ENCODE data around the gene UPK2. TPM values are rescaled to one million over a fixed set of nuclear protein-coding genes. Genes with fewer than 3 reads are reported as not detected.
"Not testable (repeated sequence)": the region's sequence is repeated elsewhere in the genome, so short reads cannot be mapped to it uniquely, and the experiment has no call there.

UPK2 gene
- total RNA-seq, 1 donor, result not detected

DNA sequence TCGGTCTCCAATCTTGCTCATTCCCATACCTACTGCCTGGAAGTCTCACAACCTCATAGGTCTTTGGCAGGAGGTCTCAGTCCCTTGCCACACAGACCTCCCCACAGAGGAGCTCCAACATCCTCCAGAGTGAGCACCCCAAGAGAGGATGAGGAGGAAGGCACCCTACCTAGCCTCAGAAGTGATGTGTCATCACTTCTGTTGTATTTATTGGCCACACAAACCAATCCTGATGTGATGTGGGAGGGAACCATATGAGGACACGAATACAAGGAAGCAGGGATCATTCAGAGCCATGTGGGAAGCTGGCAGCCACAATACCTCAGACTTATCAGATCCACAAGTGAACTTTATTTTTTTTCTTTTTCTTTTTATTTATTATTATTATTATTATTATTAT is 9.0 kb upstream of the UPK2 start:
- H3K4me1 ChIP-seq (ENCODE audit: insufficient read depth, low read length), result no peaks in the 10 kb centered on the region
- no peaks in the 10 kb centered on the region for H3K27me3 ChIP-seq (ENCODE audit: insufficient read depth, low read length)
- no peak overlapping the region for H3K4me3 ChIP-seq (ENCODE audit: low read length)
- no peaks in the 10 kb centered on the region for H3K9me3 ChIP-seq (ENCODE audit: low read depth, low read length)

DNA sequence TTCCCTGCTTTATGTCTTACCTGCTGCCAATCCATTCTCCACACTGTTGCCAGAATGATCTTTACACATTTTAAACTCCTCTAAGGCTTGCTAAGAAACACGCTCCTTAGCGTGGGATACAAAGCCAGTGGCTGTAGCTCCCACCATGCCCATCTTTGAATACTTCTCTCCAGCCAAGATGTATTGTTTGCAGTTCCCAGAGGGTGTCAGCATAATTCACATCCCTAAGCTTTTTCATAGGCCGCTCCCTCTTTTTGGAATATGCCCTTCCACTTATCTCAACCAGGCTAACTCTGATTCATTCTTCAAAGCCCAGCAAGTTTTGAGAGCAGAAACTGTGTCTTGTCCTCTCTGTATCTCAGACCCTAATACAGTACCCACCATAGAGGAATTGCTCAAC is 8.1 kb upstream of the UPK2 start:
- no peaks in the 10 kb centered on the region for H3K27me3 ChIP-seq (ENCODE audit: insufficient read depth, low read length)
- no peaks in the 10 kb centered on the region for H3K4me1 ChIP-seq (ENCODE audit: insufficient read depth, low read length)
- H3K9me3 ChIP-seq (ENCODE audit: low read depth, low read length), result no peaks in the 10 kb centered on the region
- no peak overlapping the region for H3K4me3 ChIP-seq (ENCODE audit: low read length)

DNA sequence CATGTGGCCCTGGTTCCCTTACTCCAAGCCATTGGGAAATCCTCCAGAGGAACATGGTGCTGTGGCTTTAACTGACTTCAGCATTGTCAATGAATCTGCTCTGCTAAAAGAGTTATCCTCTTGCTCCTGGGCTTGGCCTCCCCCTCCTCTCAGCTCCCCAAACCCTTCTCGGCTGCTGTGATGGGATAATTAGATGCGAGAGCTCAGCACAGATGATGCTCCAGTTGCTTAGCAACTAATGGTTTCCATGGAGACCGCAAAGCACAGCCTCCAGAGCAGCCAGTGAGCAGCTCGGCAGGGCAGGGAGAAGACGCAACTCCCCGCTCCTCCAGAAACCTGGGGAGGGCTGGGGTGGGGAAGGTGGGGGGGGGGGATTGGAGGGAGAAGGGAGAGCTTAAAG is 2.8 kb upstream of the UPK2 start:
- no peak overlapping the region for H3K4me3 ChIP-seq (ENCODE audit: low read length)
- H3K9me3 ChIP-seq (ENCODE audit: low read depth, low read length), result no peaks in the 10 kb centered on the region
- no peaks in the 10 kb centered on the region for H3K4me1 ChIP-seq (ENCODE audit: insufficient read depth, low read length)
- H3K27me3 ChIP-seq (ENCODE audit: insufficient read depth, low read length), result no peaks in the 10 kb centered on the region

DNA sequence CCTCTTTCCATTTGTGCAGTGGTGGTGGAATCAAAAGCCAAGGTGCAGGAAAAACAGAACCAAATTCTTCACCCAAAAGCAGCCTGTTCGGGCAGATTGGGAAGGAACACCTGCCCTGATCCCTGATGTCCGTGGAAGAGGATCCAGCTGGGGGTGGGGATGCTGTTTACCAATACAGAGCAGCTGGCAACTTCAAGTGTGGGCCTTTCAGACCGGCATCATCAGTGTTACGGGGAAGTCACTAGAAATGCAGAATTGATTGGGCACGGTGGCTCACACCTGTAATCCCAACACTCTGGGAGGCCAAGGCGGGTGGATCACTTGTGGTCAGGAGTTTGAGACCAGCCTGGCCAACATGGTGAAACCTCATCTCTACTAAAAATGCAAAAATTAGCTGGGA is 2.1 kb upstream of the UPK2 start:
- not testable (repeated sequence) for H3K9me3 ChIP-seq (ENCODE audit: low read depth, low read length); H3K4me3 ChIP-seq (ENCODE audit: low read length); H3K27me3 ChIP-seq (ENCODE audit: insufficient read depth, low read length); H3K4me1 ChIP-seq (ENCODE audit: insufficient read depth, low read length)

DNA sequence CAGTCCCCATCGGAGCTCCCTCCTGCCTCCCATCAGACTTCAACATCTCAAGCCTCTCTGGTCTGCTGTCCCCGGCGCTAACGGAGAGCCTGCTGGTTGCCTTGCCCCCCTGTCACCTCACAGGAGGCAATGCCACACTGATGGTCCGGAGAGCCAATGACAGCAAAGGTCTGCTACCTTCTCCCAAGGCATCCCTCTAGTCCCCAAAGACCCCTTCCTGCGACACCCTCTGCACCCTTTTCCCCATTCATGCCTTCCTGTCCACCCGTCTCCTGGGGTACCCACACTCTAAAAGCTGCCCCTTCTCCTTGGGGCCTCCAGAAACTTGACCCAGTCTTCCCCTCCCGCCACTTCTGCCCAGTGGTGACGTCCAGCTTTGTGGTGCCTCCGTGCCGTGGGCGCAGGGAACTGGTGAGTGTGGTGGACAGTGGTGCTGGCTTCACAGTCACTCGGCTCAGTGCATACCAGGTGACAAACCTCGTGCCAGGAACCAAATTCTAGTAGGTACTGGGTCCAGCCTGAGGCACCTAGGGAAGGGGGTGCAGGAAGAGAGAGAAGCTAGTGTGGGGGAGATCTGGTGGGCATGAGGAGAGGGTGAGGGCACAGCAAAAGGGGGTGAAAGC is 860 bp downstream of the UPK2 start:
- no peaks in the 10 kb centered on the region for H3K4me1 ChIP-seq (ENCODE audit: insufficient read depth, low read length)

DNA sequence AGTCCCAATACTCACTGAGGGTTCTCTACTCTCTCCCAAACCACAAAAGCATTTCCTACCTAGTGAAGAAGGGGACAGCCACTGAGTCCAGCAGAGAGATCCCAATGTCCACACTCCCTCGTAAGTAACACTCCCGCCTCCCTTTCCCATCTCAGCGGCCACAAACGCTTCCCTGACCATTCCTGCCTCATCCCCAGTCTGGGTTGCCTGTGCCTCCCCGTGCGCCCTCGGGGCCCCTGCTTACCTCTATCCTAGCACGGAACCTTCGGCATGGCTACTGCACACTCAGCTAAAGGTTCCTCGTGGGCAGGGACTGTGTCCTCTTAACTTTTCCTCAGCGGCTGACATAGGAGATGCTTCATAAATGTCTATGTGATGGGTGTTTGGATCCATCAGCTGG is 1.5 kb downstream of the UPK2 start:
- Histone ChIP-seq H3K9me3 (ENCODE audit: low read depth, low read length) (no peaks in the 10 kb centered on the region), H3K4me3 (ENCODE audit: low read length) (no peak overlapping the region), H3K4me1 (ENCODE audit: insufficient read depth, low read length) (no peaks in the 10 kb centered on the region), H3K27me3 (ENCODE audit: insufficient read depth, low read length) (no peaks in the 10 kb centered on the region)

More for the DNA sequence above, 860 bp downstream of the UPK2 start:
- H3K4me3 ChIP-seq (ENCODE audit: low read length), result no peak overlapping the region
- H3K27me3 ChIP-seq (ENCODE audit: insufficient read depth, low read length), result no peaks in the 10 kb centered on the region
- no peaks in the 10 kb centered on the region for H3K9me3 ChIP-seq (ENCODE audit: low read depth, low read length)

DNA sequence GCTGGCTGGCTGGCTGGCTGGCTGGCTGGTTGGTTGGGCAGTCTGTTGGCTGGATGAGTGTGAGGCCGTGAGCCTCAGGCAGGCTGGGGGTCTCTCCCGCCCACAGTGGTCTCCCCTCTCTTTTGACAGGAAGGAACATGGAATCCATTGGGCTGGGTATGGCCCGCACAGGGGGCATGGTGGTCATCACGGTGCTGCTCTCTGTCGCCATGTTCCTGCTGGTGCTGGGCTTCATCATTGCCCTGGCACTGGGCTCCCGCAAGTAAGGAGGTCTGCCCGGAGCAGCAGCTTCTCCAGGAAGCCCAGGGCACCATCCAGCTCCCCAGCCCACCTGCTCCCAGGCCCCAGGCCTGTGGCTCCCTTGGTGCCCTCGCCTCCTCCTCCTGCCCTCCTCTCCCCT is 1.9 kb downstream of the UPK2 start:
- Histone ChIP-seq H3K4me1 (ENCODE audit: insufficient read depth, low read length) (no peaks in the 10 kb centered on the region), H3K4me3 (ENCODE audit: low read length) (no peak overlapping the region), H3K27me3 (ENCODE audit: insufficient read depth, low read length) (no peaks in the 10 kb centered on the region), H3K9me3 (ENCODE audit: low read depth, low read length) (no peaks in the 10 kb centered on the region)

DNA sequence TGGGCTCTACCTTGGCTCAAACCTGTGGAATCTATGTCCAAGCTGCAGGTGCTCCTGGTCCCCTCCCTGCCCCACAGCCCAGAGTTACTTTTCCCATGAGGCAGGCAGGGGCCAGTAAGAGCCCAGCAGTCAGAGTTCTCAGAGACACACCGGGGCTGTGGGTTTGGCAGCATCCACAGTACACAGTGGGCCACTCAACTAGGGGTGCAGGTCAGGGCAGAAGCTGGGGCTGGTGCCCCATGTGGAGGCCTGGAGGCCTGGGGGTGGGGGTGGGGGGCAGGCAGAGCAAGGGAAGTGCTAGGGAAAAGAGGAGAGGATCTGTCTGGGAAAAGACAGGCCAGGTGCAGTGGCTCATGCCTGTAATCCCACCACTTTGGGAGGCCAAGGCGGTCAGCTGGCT is 2.5 kb downstream of the UPK2 start:
- Histone ChIP-seq H3K4me3 (ENCODE audit: low read length) (no peak overlapping the region), H3K4me1 (ENCODE audit: insufficient read depth, low read length) (no peaks in the 10 kb centered on the region), H3K27me3 (ENCODE audit: insufficient read depth, low read length) (no peaks in the 10 kb centered on the region)

DNA sequence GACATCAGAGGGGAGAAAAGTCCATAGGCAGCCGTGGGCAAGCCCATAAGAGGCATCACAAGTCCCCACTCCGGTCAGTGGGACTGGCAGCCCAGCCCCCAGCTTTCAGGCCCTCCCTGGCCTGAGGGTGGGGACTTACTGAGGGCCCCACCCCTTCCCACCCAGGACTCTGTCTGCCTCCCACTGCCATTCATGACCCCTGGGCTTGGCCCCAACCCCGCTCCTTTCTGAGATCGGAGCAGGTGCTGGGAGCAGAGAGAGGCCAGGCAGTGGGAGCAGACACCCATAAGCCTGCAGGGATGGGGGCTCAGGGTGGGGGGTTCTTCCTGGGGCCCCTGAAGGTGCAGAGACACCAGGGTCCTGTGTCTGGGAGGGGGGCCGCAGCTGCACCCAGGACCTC is 5.1 kb downstream of the UPK2 start:
- Histone ChIP-seq H3K4me1 (ENCODE audit: insufficient read depth, low read length) (no peaks in the 10 kb centered on the region), H3K4me3 (ENCODE audit: low read length) (no peak overlapping the region), H3K9me3 (ENCODE audit: low read depth, low read length) (no peaks in the 10 kb centered on the region), H3K27me3 (ENCODE audit: insufficient read depth, low read length) (no peaks in the 10 kb centered on the region)

More for the DNA sequence above, 2.5 kb downstream of the UPK2 start:
- H3K9me3 ChIP-seq (ENCODE audit: low read depth, low read length), result no peaks in the 10 kb centered on the region

DNA sequence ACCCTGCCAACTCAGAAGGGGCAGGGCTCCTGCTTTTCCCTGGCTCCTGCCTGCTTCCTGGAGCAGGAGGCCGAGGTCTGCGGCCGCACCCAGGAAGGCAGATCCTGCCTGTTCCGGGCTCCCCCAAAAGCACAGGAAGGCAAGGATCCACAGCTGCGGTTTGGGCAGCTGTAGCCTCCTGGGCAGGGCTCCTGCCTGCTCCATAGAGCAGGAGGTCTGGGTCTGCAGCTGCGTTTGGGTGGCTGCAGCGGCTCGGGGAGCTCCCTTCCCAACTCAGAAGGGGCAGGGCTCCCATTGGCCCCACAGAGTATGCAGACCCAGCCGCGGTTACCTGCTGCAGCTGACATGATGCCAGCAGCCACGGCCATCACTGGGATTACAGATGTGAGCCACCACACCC is 5.5 kb downstream of the UPK2 start:
- Histone ChIP-seq H3K4me3 (ENCODE audit: low read length) (no peak overlapping the region), H3K4me1 (ENCODE audit: insufficient read depth, low read length) (no peaks in the 10 kb centered on the region), H3K9me3 (ENCODE audit: low read depth, low read length) (no peaks in the 10 kb centered on the region), H3K27me3 (ENCODE audit: insufficient read depth, low read length) (no peaks in the 10 kb centered on the region)

DNA sequence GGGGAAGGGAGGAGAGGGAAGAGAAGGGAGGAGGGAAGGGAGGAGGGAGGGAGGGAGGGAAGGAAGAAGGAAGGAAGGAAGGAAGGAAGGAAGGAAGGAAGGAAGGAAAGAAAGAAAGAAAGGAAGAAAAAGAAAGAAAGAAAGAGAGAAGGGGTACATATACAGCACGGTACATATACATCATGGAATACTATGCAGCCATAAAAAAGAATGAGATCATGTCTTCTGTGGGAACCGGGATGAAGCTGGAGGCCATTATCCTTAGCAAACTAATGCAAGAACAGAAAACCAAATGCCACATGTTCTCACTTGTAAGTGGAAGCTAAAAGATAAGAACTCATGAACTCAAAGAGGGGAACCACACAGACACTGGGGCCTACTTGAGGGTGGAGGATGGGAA is 13.4 kb downstream of the UPK2 start:
- not testable (repeated sequence) for H3K9me3 ChIP-seq (ENCODE audit: low read depth, low read length); H3K27me3 ChIP-seq (ENCODE audit: insufficient read depth, low read length); H3K4me1 ChIP-seq (ENCODE audit: insufficient read depth, low read length); H3K4me3 ChIP-seq (ENCODE audit: low read length)

DNA sequence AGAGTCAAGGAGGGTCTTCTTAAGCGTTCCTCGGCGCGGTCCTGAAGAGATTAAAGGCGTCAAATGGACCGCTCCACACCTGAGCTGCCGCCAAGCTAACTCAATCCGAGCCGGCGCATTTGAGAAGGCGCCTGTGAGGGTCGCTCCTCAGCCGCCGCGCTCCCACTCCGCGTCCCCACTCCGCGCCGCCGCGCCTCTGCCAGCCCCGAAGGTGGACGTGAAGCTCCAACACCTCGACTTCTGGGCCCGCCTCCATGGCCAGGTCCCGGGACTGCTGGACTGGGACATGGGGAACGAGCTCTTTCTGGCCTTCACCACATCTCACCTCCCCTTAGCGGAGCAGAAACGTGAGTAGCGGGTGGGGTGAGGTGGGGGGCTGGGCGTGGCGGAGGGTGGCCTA is 15.5 kb downstream of the UPK2 start, which contains the start of gene FOXR1:
TSS of gene FOXR1 (plus strand) at position 116 of the 400 bp plus-strand sequence. CDS start at position 287, 171 bp downstream.
- Histone ChIP-seq H3K27me3 (ENCODE audit: insufficient read depth, low read length) (peaks cover 3% of the 10 kb centered on the region), H3K9me3 (ENCODE audit: low read depth, low read length) (no peaks in the 10 kb centered on the region), H3K4me1 (ENCODE audit: insufficient read depth, low read length) (no peaks in the 10 kb centered on the region), H3K4me3 (ENCODE audit: low read length) (no peak within 1 kb of the TSS)

DNA sequence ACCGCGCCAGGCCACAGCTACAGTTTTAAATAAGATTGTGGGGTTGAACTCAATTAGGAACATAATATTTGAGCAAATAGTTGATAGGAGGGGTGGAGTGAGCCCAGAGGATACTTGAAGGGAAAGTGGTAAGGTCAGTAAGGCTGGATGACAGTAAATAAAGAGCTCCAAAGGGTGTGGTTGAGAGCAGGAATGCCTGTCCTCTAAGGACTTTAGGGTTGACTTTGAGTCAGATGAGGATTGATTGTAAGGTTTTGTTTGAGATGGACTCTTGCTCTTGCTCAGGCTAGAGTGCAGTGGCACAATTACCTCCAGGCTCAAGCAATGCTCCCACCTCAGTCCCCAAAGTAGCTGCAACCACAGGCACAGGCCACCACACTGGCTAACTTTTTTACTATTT is 17.9 kb downstream of the UPK2 start:
- Histone ChIP-seq H3K4me3 (ENCODE audit: low read length) (no peak overlapping the region), H3K4me1 (ENCODE audit: insufficient read depth, low read length) (no peaks in the 10 kb centered on the region), H3K9me3 (ENCODE audit: low read depth, low read length) (no peaks in the 10 kb centered on the region), H3K27me3 (ENCODE audit: insufficient read depth, low read length) (peaks cover 3% of the 10 kb centered on the region)

DNA sequence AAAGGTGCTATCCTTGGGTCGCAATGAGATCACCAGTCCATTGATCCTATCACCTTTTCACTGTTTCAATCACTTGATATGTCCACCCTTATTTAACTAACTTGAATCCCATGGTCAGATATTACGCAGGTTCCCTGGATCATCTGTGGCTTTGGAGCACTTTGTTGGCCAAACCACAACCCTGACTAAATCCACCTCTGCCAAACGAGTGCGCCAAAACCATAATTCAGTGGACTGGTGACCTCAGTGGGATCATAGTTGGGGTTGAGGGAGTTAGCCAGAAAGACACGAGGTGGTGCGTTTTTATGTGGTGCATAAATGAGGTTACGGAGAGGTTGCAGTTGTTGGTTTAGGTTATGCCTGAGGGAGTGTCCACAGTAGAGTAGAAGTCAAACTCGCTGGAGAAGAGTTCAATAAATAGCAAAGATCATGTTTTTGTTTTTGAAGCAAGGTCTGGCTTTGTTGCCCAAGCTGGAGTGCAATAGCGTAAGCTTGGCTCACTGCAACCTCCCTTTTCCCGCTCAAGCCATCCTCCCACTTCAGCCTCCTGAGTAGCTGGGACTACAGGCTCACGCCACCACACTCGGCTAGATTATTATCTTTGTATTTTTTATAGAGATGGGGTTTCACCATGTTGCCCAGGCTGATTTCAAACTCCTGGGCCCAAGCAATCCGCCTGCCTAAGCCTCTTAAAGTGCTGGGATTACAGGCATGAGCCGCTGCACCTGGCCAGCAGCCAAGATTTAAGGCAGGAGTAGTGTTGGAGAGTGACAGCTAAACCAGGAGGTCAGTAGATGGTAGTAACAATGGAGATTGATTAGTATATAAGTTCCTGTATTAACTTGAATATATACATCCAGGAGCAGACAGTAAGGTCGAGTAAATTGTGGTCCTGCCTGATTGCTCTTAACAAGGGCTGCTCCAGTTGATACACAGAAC is 19.9 kb downstream of the UPK2 start:
- H3K27me3 ChIP-seq (ENCODE audit: insufficient read depth, low read length), result peaks cover 3% of the 10 kb centered on the region
- H3K4me3 ChIP-seq (ENCODE audit: low read length), result no peak overlapping the region
- H3K4me1 ChIP-seq (ENCODE audit: insufficient read depth, low read length), result peaks cover 10% of the 10 kb centered on the region
- no peaks in the 10 kb centered on the region for H3K9me3 ChIP-seq (ENCODE audit: low read depth, low read length)

DNA sequence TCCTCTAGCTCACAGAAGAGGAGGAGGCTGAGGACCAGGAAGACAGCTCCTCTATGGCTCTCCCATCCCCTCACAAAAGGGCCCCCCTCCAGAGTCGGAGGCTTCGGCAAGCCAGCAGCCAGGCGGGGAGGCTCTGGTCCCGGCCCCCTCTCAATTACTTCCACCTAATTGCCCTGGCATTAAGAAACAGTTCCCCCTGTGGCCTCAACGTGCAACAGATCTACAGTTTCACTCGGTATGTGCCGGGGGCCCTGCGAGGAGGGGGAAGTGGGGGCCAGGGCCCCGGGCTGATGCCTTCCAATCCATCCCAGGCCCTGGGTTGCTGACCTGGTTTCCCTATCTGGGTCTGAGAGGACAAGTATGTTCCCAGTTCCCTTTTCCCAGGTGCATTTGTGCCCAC is 23.3 kb downstream of the UPK2 start:
- H3K4me1 ChIP-seq (ENCODE audit: insufficient read depth, low read length), result peaks cover 10% of the 10 kb centered on the region
- no peak overlapping the region for H3K4me3 ChIP-seq (ENCODE audit: low read length)
- no peaks in the 10 kb centered on the region for H3K27me3 ChIP-seq (ENCODE audit: insufficient read depth, low read length)
- no peaks in the 10 kb centered on the region for H3K9me3 ChIP-seq (ENCODE audit: low read depth, low read length)
